Neural progenitor cell (in vitro differentiated cells): ENCODE data around the gene PRPSAP1.

Source experiments
- CTCF ChIP-seq: fragments of 200-600 bp; sonication (generic); IDR thresholded peaks from 2 replicates; pipeline ENCODE4 v1.5.1; 2017; ENCODE audit warnings: antibody characterized with exemption, mild to moderate bottlenecking
- EZH2 ChIP-seq: fragments of 200-600 bp; sonication (generic); IDR thresholded peaks from 2 replicates; pipeline ENCODE4 v1.6.1; 2017; ENCODE audit warnings: antibody characterized with exemption, mild to moderate bottlenecking, moderate library complexity
- EZH2phosphoT487 ChIP-seq: fragments of 200-600 bp; sonication (generic); IDR thresholded peaks from 2 replicates; pipeline ENCODE4 v1.6.1; 2017; ENCODE audit warnings: antibody characterized with exemption

GRCh38 chr17:76309461-76309860 is 44.3 kb downstream of the PRPSAP1 start:
- no peak for TF ChIP-seq CTCF
- no peak for TF ChIP-seq EZH2phosphoT487
- no peak for TF ChIP-seq EZH2
